Adrenal gland (tissue), 12 donors: ENCODE results near the gene AKAP1. TPM values are rescaled to one million over a fixed set of nuclear protein-coding genes. Genes with fewer than 3 reads are reported as not detected.
"Not testable (repeated sequence)": the region's sequence is repeated elsewhere in the genome, so short reads cannot be mapped to it uniquely, and the experiment has no call there.

Source experiments
- DNase-seq, 7 donors: peaks; one replicate each; pipeline ENCODE4 v3.0.0-alpha.2; 2019 to 2020
- H3K27ac ChIP-seq, 5 donors: fragments of 200-600 bp; sonication (generic) in 4 of 5; 1 replicate in 3 of 5; 2 replicates in 2 of 5; pipeline versions ENCODE4 v1.5.1 to v1.8.0; 2016 to 2020; ENCODE audit warnings: mild to moderate bottlenecking in 1 of 5
- H3K27me3 ChIP-seq: fragments of 200-600 bp; 2 replicates; pipeline ENCODE4 v1.8.0; 2021
- H3K36me3 ChIP-seq, 2 donors: fragments of 200-600 bp; replicated peaks in 1 of 2; 1 replicate in 1 of 2; 2 replicates in 1 of 2; pipeline versions ENCODE4 v1.5.1 to v1.8.0; 2018 to 2022
- H3K4me1 ChIP-seq, 2 donors: fragments of 200-600 bp; replicated peaks in 1 of 2; 1 replicate in 1 of 2; 2 replicates in 1 of 2; pipeline versions ENCODE4 v1.5.1 to v1.8.0; 2018 to 2021
- H3K4me3 ChIP-seq, 4 donors: fragments of 200-600 bp; sonication (generic) in 3 of 4; one replicate each; pipeline ENCODE4 v1.5.1; 2016 to 2018
- H3K9me3 ChIP-seq, 3 donors: fragments of 200-600 bp; sonication (generic) in 1 of 3; replicated peaks in 1 of 3; 1 replicate in 2 of 3; 2 replicates in 1 of 3; pipeline versions ENCODE4 v1.5.1 to v1.8.0; 2016 to 2021
- POLR2A ChIP-seq, 2 donors: fragments of 450-650 bp; IDR thresholded peaks; one replicate each; pipeline ENCODE4 v1.6.1; 2017; ENCODE audit warnings: antibody characterized with exemption in 2 of 2, mild to moderate bottlenecking in 2 of 2, moderate library complexity in 1 of 2
- WGBS, 4 donors: extraction: QIAGEN DNeasy Blood & Tissue Kit in 2 of 4; methylation state at CpG; one replicate each; pipeline versions ENCODE4 v1.1.5 to v1.1.7; 2013 to 2017; 5-methylcytosine and 5-hydroxymethylcytosine counted together
- intact Hi-C, 2 donors: fragments of 100-400 bp; cut with DNase I; formaldehyde crosslinking; loops; one replicate each; pipeline versions ENCODE4 v1.14.1 to v1.15.0; 2022 to 2023
- polyA plus RNA-seq, 3 donors: library from polyadenylated mRNA; stranded (reverse); fragments of 200-250 nt in 2 of 3; fragments of 350-450 nt in 1 of 3; fragmentation: Illumina TruSeq in 1 of 3; extraction: RNeasy Lipid Tissue Mini Kit (QIAGEN cat#74804) in 1 of 3; gene quantifications; one replicate each; pipeline ENCODE4 v1.2.3, GENCODE V29; 2013 to 2014
- total RNA-seq, 9 donors: library from RNA; depleted of rRNA in 4 of 9; stranded (reverse); fragments of >200 nt in 4 of 9; fragments of 120-200 nt in 1 of 9; fragmentation: NEBNext Ultra II Directional in 1 of 9; extraction: Animal tissue kit (Norgen Biotek cat#: 25700) in 1 of 9; gene quantifications; one replicate each; pipeline versions ENCODE4 v1.1.0 to v1.2.4, GENCODE V29; 2013 to 2023
- TF ChIP-seq, protein P1 (sequence below), 6 experiments: fragments of 450-650 bp in 4 of 6; fragments of 200-600 bp in 2 of 6; sonication (generic) in 1 of 6; IDR thresholded peaks; 1 replicate in 5 of 6; 2 replicates in 1 of 6; pipeline versions ENCODE4 v1.5.1 to v1.8.0; 2016 to 2021; ENCODE audit warnings: antibody characterized with exemption in 6 of 6, mild to moderate bottlenecking in 2 of 6, moderate library complexity in 1 of 6
- donor health status: healthy with polysubstance abuse.
- donor health status: Bipolar disorder and iron deficiency.
- donor health status: DM: yes; HTN: yes; CAD: no.
- donor health status: DM: no; HTN: no; CAD: no.
- donor health status: DM: no; HTN: no; CAD: no.
- donor health status: DM: yes; HTN: yes; CAD: no.

Gene AKAP1
- total and polyA plus RNA-seq, 12 donors: 14.0 to 259 (median 29.4) TPM

DNA sequence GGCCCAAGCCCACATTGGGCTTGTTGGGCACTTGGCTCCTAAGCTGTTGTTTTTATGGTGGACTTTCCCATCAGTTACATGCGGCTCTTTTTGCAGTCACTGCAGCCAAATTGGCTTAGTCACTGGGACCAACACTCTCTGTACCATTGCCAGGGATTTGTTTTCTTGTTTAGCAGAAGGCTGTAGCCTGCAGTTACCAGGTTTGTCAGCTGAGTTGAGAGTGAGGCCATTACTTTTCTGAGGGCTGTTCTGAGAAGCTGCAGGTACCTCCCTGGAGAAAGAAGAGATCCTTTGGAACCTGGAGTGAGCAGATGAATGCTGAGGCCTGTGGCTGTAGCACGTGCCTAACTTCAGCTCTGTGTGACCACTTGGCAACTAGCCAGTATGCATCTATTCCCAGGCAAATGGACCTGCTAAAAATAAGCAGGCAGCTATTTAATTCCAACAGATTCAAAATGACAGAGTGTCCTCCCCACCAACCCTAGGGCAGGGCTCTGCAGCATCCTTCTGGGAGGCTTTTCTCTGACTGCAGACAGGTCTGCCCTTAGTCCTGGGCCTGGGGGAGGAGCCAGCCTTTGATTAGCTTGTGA, 12.9 kb downstream of the AKAP1 start:
- Histone ChIP-seq H3K27ac (peak overlapping the region in 4 of 5 donors; percentile 5 to 80 (median 64)), H3K4me3 (no peak overlapping the region), H3K36me3 (no peaks in the 10 kb centered on the region), H3K4me1 (peaks cover 3 to 24% of the 10 kb centered on the region in 2 donors), H3K9me3 (no peaks in the 10 kb centered on the region), H3K27me3 (no peaks in the 10 kb centered on the region)
- peak in 6 of 7 donors; percentile 67 to 78 (median 74) for DNase-seq
- intact Hi-C loops: no loop called here
- 10 to 27% (median 20%) methylated on average over 1 to 2 of the region's 2 CpGs for WGBS, 4 donors
- no peak for TF ChIP-seq POLR2A (IDR thresholded peaks at IDR 0.05)
- TF ChIP-seq, protein P1, sequence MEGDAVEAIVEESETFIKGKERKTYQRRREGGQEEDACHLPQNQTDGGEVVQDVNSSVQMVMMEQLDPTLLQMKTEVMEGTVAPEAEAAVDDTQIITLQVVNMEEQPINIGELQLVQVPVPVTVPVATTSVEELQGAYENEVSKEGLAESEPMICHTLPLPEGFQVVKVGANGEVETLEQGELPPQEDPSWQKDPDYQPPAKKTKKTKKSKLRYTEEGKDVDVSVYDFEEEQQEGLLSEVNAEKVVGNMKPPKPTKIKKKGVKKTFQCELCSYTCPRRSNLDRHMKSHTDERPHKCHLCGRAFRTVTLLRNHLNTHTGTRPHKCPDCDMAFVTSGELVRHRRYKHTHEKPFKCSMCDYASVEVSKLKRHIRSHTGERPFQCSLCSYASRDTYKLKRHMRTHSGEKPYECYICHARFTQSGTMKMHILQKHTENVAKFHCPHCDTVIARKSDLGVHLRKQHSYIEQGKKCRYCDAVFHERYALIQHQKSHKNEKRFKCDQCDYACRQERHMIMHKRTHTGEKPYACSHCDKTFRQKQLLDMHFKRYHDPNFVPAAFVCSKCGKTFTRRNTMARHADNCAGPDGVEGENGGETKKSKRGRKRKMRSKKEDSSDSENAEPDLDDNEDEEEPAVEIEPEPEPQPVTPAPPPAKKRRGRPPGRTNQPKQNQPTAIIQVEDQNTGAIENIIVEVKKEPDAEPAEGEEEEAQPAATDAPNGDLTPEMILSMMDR (IDR thresholded peaks at IDR 0.05): no peak

DNA sequence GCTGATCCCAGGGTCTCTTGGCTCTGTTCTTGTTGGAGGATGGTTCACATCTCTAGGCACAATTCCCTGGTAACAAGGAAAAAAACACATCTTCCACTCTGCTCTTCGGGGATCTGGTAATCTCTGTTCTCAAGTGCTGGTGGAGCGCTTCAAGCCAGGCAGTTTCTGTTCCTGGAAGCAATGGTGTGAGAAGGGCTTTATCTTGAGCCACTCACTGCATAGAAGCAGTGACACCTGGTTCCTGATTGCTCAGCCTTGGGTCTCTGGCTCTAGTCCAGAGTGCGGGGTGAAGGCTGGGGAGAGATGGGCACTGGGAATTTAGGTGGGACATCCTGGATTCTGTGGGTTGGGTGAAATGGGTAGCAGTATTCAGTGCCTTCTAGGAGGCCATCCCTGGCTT, 14.1 kb downstream of the AKAP1 start:
- WGBS, 4 donors: 71 to 100% (median 77%) methylated on average over 1 to 3 of the region's 3 CpGs
- Histone ChIP-seq H3K9me3 (no peaks in the 10 kb centered on the region), H3K36me3 (no peaks in the 10 kb centered on the region), H3K4me3 (no peak overlapping the region), H3K27me3 (no peaks in the 10 kb centered on the region), H3K27ac (peak overlapping the region in 1 of 5 donors; percentile 35), H3K4me1 (peaks cover 3 to 23% of the 10 kb centered on the region in 2 donors)
- TF ChIP-seq, protein P1 (IDR thresholded peaks at IDR 0.05): no peak
- no peak for TF ChIP-seq POLR2A (IDR thresholded peaks at IDR 0.05)
- intact Hi-C loops: no loop called here
- no peak for DNase-seq

DNA sequence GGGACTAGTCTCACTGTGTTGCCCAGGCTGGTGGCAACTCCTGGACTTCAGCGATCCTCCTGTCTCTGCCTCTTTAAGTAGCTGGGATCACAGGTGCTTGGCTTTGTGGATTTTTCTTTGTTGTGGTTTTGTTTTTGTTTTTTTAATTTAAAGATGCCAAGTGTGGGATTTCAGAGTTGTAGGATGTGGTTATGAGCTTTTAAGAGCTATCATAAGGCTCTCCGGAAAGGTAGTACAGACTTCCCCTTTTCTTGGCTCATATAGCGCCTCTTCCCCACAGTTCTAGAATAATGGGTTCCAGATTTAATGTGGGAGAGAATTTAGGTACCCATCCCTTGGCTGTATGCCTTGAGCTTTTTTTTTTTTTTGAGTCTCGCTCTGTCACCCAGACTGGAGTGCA, 17.1 kb downstream of the AKAP1 start:
- DNase-seq: no peak
- no peaks in the 10 kb centered on the region for H3K9me3 ChIP-seq
- 82 to 89% (median 84%) methylated on average over 4 of the region's 4 CpGs for WGBS, 4 donors
- H3K36me3 ChIP-seq: peaks cover 0 to 4% of the 10 kb centered on the region in 2 donors
- H3K27me3 ChIP-seq: no peaks in the 10 kb centered on the region
- H3K4me1 ChIP-seq: peaks cover 3 to 14% of the 10 kb centered on the region in 2 donors
- intact Hi-C loops: no loop called here
- H3K4me3 ChIP-seq: no peak overlapping the region
- no peak overlapping the region for H3K27ac ChIP-seq
- no peak for TF ChIP-seq POLR2A (IDR thresholded peaks at IDR 0.05)
- TF ChIP-seq, protein P1 (IDR thresholded peaks at IDR 0.05): no peak

DNA sequence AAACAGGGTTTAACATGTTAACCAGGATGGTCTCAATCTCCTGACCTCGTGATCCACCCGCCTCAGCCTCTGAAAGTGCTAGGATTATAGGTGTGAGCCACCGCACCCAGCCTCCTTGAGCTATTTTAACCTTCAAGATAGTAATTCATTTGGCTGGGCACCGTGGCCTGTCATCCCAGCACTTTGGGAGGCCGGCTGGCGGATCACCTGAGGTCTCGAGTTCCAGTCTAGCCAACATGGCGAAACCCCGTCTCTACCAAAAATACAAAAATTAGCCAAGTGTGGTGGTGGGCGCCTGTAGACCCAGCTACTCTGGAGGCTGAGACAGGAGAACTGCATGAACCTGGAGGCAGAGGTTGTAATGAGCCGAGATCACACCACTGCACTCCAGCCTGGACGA, 17.6 kb downstream of the AKAP1 start:
- H3K36me3 ChIP-seq, H3K9me3 ChIP-seq, H3K4me1 ChIP-seq, H3K27me3 ChIP-seq, H3K27ac ChIP-seq, intact Hi-C loops, DNase-seq, H3K4me3 ChIP-seq: not testable (repeated sequence)
- 93 to 96% (median 95%) methylated on average over 9 to 12 of the region's 12 CpGs for WGBS, 4 donors
